Erythroblast (primary cell): ENCODE results near the gene CRYZL1.

Experiments
- GATA1 ChIP-seq: IDR thresholded peaks from 2 replicates; pipeline ENCODE4 v1.6.1; 2011; ENCODE audit warnings: low read depth, mild to moderate bottlenecking, control low read depth, low read length, moderate library complexity
- POLR2A ChIP-seq: IDR thresholded peaks from 2 replicates; pipeline ENCODE4 v1.6.1; 2011; ENCODE audit warnings: mild to moderate bottlenecking, low read length

DNA sequence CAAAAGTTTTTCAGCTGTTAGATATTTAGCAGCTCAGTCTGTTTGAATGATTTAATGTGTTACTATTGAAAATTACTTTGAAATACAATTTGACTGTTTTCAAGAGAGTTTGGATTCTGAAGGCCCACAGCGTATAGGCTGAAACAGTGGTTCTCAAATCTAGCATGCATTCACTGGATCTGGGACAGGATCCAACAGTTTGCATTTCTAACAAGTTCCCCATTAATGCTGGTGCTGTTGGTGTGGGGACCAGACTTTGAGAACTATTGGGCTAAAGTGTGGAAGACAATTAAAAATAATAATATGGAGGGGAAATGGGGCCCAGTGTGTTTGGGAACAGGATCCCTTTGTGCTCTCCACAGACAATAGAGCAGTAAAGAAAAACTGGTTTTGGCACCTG lies 32.7 kb upstream of the CRYZL1 start:
- TF ChIP-seq POLR2A (no peak), GATA1 (no peak)
